ENCODE measurements around the gene DPP9.

Gene DPP9

GRCh38 chr19:4633140-4633967 is 90.3 kb downstream of the DPP9 start:
- Histone ChIP-seq H3K9me3 (ENCODE audit: control insufficient read depth, low read length) (no peaks in the 10 kb centered on the region), H3K27me3 (ENCODE audit: control insufficient read depth, insufficient read depth, low read length, poor library complexity, severe bottlenecking) (peaks cover 15% of the 10 kb centered on the region), H3K36me3 (ENCODE audit: control insufficient read depth, insufficient read depth, low read length) (no peaks in the 10 kb centered on the region), H3K27ac (ENCODE audit: insufficient read depth, low read depth, low read length, poor library complexity, severe bottlenecking) (no peak overlapping the region), H3K4me1 (ENCODE audit: control insufficient read depth, insufficient read depth, low read length) (no peaks in the 10 kb centered on the region), H3K4me3 (ENCODE audit: insufficient read depth, low read depth, low read length) (no peak overlapping the region)
- 63 to 65% methylated on average over 14 of the region's 14 CpGs for WGBS, 2 experiments
